CD4-positive, alpha-beta T cell treated with Interleukin-6 at 100 ng/mL for 8 hours (primary cell): ENCODE results near the gene TMTC2.
A peak's percentile ranks its signal among the peaks of the same experiment; 100 is the strongest.

Experiments used
- DNase-seq: peaks from one replicate; pipeline ENCODE4 v3.0.0-alpha.2; 2020; ENCODE audit warnings: mixed read lengths, low spot score

TMTC2 gene

GRCh38 chr12:82682851-82683261, 3.9 kb upstream of the TMTC2 start:
- no peak for DNase-seq

DNA sequence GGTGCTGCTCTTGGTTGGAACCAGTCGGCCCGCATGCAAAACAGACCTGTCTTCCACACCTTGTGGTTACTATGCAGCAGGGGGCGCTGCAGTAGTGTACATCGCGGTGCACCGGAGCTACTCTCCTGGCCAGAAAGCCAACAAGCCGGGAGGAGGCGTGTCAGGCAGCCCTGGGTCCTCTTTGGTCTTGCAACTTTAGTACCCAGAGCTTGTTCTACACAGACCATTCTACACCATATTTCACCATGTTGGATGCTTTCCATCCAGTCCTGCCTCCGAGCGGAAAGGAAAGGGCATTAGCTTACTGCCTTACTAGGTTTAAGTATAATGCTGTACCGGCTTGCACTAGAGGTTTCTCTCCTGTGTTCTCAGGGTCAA, 927 bp upstream of the TMTC2 start:
- DNase-seq = peak; percentile 91

- DNase-seq = peak; percentile 58
Measured at GRCh38 chr12:82687021-82688011, 610 bp downstream of the TMTC2 start.

GRCh38 chr12:82688035-82688501, 1.4 kb downstream of the TMTC2 start:
- DNase-seq = no peak

DNA sequence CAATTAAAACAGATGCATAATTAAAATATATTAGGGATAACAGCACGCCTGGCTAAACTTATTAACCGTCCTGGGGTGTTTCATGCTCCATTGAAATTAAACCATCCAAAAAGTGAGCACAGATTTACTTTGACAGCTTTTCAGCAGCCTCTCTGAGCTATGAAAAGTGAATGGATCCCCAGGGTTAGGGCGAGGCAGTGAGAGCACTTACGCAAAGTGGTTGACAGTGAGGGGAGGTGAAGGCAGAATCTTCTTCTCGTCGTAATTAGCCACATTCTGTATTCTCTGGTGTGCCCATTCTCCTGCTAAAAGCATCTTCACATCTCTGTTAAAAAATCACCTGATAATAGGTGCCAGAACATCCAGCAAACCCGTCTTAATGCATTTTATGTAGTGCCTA, 1.9 kb downstream of the TMTC2 start:
- DNase-seq = no peak

DNA sequence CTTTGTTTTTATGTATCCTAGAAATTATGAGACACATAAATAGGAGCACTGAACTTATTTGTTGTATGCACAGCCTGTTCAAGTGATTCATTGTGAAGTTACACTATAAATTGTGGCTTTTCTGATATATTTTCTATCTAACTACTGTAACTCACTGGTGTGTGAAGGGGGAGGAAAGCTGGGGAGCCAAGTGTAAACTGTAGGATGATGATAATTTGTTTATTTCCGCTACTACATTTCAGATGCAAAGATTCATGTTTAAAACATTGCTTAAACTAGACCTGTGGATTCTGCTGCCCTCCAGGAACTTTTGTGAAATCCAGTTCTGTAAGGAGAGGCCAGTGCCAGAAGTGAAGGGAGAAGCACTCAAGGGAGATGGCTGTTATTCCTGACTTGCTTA, 3.3 kb downstream of the TMTC2 start:
- no peak for DNase-seq

GRCh38 chr12:82691513-82691912, 4.8 kb downstream of the TMTC2 start:
- DNase-seq = no peak

DNA sequence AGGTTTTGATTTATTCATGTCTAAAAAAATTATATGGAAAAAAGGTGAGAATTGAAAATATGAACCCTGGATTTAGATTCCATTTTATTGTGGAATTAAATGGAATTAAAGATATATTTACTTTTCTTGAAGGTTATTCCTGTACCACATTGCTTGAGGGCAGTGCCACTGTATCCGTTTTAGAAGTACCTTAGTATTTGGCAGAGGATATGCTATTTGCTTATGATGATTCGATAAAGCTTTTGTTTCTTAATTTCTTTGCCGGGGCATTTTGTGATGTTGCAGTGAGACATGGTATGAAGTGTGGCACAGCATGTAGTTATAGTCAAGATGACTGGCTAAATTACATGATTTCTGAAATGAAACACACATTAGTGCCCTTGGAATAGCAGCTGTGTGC, 7.6 kb downstream of the TMTC2 start:
- no peak for DNase-seq

DNA sequence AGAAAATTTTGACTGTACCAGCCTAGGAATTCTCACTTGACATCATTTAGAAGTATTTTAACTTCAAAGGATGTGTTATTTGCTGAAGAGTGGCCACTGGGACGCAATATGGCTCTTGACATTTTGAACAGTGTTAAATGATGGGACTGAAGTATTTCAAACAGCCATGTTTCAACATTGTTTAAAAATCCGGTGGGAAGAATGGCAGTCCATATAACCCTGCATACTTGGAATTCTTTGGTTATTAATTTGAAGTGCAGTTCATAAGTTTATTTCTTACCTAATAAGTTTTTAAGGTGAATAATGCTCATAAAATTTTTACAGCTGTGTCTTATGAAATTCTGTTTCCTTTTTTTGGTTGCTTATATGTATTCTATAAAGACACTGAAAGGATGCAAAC, 8.3 kb downstream of the TMTC2 start:
- DNase-seq = no peak

DNA sequence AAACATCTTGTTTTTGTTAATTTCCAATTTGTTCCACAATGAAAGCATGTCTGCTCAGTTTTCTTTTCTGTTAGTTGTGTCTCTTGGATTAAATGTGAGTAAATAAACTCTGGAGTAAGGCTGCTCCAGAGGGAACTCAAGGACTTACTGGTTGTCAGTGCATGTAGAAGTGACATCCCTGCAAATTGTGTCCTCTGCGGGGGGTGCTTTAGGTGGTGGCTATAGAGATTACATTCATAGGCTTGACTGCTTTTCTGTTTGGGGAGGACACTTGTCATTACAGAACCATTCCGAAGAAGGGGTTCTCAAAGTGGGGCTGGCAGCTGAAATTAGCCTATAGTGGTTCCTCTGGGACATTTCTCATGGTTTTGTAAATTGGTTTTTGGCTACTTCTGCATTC, 8.8 kb downstream of the TMTC2 start:
- no peak for DNase-seq

GRCh38 chr12:82696543-82696942, 9.8 kb downstream of the TMTC2 start:
- no peak for DNase-seq

DNA sequence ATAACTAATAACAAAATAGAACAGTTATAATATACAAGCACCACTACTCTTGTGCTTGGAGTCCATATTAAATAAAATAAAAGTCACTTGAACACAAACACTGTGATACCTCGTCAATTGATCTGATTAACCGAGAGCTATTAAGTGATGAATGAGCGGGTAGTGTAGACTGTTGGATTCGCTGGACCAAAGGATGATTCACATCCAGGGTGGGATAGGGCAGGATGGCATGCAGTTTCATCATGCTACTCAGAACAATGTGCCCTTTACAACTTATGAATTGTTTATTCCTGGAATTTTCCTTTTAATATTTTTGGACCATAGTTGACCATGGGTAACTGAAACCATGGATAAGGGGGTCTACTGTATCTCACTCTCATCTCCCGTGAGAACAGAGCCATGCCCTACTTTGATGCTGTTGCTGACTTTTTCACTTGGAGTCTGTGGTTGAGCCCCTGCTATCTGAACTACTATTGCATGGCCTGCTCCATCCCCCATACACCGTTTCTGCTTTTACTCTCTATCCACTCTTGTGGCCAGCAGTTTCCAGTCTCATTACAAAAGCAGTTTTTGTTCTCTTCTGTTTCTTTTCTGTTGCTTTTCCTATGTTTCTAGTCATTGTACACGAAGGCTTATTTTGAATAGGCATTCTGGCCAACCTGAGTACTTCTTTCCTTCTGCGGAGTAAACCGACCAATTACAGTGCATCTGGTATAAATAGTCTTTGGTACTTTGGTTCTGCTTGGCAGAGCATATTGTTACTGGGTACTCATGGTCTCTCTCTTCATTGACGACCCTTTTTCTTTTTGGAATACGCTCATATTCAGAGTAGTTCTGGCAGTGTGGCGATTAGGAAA, 12.2 kb downstream of the TMTC2 start:
- no peak for DNase-seq

GRCh38 chr12:82705774-82706173, 19.1 kb downstream of the TMTC2 start:
- no peak for DNase-seq

GRCh38 chr12:82708061-82708879, 21.6 kb downstream of the TMTC2 start:
- no peak for DNase-seq

DNA sequence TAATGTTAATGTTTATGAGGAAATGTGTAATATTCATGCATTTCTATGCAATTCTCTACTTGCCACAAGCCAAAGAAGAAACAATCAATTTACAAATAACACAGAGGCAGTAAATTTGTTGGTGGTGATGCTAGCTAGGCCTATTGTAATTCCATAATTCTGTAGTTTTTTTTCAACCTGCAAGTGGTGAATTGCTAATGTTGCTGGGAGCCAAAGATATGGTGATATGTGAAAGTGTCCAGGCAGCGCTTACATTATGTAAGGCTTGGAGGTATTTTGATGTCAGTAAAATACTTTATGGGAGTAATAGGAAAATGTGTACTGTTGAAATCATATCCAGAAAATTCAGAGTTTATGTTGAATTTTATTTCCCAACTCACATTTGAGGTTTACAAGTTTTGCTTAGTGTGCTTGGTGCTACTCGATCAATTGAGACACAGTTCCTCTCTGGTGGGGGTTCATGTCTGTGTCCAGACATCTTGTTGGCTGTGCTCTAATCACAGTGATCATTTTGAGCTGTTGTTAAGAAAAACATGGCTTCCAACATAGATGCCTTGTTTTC, 23.2 kb downstream of the TMTC2 start:
- DNase-seq = no peak

DNA sequence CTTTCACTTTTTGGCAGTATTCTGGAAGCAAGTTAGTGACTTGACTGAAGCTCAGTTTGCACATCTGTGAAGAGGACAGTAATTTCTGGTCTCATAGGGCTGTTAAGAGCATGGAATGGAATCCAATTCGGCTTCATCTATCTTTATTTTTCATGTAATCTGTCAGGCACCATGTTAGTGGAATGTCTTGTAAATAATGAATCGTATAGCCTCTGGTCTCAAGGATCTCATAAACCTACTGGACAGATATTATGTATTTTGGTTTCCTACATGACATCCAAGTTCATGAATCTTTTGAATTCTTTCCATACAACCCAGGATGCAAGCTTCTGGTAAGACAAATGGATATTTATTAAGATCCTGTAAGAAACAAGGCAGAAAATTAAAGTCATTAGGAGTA, 24.0 kb downstream of the TMTC2 start:
- no peak for DNase-seq

GRCh38 chr12:82714427-82714826, 27.7 kb downstream of the TMTC2 start:
- DNase-seq = no peak

DNA sequence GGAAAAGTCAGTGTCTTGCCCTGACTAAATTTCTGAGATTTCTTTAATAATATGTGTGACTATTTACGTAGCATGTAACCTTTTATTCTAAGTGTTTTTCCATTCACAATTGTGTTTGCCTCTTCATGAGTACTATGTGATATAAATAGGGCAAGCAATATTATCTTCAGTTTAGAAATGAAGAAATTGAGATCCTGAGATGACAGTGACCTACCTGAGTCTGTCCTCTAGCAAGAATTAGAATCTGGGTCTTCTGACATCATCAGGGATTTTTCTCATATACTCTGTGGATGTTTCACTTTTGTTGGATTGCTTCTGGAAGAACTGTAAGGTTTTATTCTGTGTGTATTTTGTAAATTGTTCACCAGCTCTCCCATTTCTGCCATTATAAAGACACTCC, 35.0 kb downstream of the TMTC2 start:
- DNase-seq = no peak

DNA sequence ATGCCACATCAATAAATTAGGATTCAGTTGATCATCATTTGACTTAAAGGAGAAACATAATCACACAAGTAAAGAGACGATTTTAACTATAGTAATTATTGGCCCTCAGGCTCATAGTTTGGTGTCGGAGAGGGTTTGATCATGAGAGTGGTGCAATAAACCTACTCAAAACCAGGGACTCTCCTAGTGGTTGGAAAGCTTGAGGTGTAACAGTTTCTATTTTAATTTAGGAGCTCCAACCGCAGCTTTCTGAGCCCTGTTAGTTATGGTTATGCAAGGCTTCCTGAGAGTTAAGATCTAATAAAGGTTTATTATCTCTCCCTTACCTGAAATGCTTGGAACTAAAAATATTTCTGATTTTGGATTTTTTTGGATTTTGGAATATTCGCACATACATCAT, 36.4 kb downstream of the TMTC2 start:
- no peak for DNase-seq

- no peak for DNase-seq
Measured at GRCh38 chr12:82723891-82724290, 37.2 kb downstream of the TMTC2 start.

DNA sequence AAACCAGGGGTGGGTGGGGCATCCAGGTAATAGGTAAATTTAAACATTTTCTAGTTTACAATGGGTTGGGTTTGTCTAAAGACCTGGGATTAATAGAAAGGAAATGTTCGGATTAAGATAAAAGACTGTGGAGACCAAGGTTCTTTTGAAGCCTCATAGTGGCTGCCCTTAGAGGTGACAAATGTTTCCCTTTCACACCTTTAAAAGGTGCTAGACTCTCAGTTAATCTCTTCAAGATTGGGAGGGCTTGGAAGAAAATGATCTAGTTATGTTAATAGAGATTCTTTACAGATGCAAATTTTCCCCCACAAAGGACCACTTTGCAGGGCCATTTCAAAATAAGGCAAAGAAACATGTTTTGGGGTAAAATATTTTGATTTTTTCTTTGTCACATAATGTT, 39.0 kb downstream of the TMTC2 start:
- no peak for DNase-seq

- no peak for DNase-seq
Measured at GRCh38 chr12:82727886-82728285, 41.2 kb downstream of the TMTC2 start.
